Activated naive CD4-positive, alpha-beta T cell treated with anti-CD3 and anti-CD28 coated beads, Interleukin-2, amount 10 ng/mL, durations not matched to agents 7 days and 5 days (primary cell): ENCODE results near the gene FBXO11.
"Not testable (repeated sequence)": the region's sequence is repeated elsewhere in the genome, so short reads cannot be mapped to it uniquely, and the experiment has no call there.

Source experiments
- CTCF ChIA-PET: fragments of 350-600 bp; sonication (Branson Sonifier 250); formaldehyde crosslinking; loops from one replicate; lab custom pipeline; 2021; ENCODE audit warnings: antibody characterized with exemption; lab: Charles Lee
- DNase-seq: peaks from one replicate; pipeline ENCODE4 v3.0.0-alpha.2; 2020
- H3K27ac Mint-ChIP-seq: one replicate; pipeline ENCODE4 v1.8.0; 2021; ENCODE audit warnings: mild to moderate bottlenecking, moderate library complexity, mixed read lengths
- H3K27me3 Mint-ChIP-seq: one replicate; pipeline ENCODE4 v1.8.0; 2021; ENCODE audit warnings: mild to moderate bottlenecking, mixed read lengths
- H3K36me3 Mint-ChIP-seq: one replicate; pipeline ENCODE4 v1.8.0; 2021; ENCODE audit warnings: mixed read lengths
- H3K4me1 Mint-ChIP-seq: one replicate; pipeline ENCODE4 v1.8.0; 2021; ENCODE audit warnings: mixed read lengths
- H3K4me3 Mint-ChIP-seq: one replicate; pipeline ENCODE4 v1.8.0; 2021; ENCODE audit warnings: mild to moderate bottlenecking, moderate library complexity, mixed read lengths
- H3K9me3 Mint-ChIP-seq: one replicate; pipeline ENCODE4 v1.8.0; 2021; ENCODE audit warnings: mixed read lengths

Gene FBXO11

DNA sequence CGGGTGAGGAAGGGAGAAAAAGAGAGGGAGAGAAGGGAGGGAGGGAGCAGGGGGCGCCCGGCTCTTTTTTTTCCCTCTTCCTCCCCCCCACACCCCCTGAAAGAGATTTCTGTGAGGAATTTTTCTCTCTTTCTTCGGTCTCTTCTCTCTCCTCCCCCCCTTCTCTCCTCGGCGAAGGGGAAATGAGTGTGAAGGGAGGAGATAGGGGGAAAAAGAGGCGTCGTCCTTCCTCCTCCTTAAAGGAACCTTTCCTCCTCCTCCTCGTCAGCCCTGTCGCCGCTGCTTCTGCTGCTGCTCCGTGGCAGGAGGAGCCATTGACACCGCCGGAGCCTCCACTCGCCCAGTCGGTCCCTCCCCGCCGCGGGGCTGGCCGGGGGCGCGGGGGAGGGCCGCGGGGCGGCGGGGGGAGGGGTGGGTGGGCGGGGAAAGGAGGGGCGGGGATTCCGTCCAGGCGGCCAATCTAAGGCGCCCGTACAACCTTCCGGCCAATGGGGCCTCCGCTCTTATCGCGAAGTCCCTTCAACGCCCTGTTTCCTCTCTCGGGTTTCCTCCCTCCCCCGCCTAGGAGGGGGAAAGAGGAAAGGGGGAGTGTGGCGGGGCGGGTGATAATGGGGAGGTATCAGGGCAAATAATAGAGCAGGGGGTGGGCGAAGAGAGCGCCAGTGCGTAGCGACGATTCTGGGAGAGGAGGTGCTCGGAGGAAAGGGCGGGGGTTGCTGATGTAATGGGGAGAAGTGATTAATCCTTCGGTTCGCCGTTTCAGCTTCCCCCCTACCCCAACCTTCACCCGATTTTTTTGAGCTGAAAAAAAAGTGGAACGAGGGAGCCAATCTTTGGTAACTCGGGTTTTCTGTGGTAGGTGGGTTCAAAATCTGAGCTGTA is at the start of gene FBXO11:
TSS of gene FBXO11 (minus strand) at position 342 of the 882 bp plus-strand sequence. CDS start 778 bp downstream, outside the sequence.
- peaks cover 1% of the 10 kb centered on the region for H3K9me3 Mint-ChIP-seq
- peaks cover 5% of the 10 kb centered on the region for H3K36me3 Mint-ChIP-seq
- CTCF ChIA-PET = interaction anchor here (0.5 to 2.3 kb wide), 9 partner anchors 10 to 682 kb away, joined by 3 to 10 read pairs (median 3); no protein-coding TSS in a partner anchor

DNA sequence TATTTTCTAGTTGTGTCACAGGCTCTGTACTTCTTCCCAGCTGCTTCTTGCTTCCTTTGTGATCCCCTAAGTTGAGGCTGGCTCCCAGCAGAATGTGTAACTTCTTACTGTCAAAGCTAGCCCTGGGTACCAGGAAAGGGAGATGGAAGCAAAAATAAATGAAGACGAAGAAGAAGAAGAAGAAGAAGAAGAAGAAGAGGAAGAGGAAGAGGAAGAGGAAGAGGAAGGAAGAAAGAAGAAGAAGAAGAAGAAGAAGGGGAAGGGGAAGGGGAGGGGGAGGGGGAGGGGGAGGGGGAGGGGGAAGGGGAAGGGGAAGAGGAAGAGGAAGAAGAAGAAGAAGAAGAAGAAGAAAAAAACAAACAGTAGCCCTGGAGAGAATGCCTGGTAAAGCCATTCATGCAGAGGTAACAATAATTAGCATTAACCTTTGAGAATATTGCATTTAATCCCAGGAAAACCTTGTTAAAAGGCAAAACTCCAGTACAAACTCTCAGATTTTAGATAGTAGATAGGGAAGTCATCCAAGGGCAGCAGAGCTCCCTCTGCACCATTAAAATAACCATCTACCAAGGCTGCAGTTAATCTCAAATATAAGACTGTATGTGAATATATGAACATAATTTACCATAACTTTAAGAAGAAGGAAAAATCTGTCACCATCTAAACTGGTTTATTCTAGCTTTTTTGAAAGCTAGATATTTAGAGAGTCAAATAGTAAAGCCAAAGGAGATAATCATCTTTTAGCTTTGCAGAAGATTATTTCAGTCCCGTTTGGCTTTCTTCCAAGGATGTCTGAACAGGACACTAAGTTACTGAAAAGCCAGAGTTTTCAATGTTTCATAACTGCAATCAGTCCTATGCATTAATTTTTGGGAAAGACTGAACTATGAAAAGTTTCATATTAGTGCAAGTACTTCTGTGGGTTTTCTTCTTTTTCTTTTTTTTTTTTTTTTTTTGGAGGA is 44.3 kb upstream of the FBXO11 start:
- Mint-ChIP-seq H3K4me3 (no peak overlapping the region), H3K4me1 (no peaks in the 10 kb centered on the region), H3K36me3 (no peaks in the 10 kb centered on the region), H3K27me3 (peaks cover 7% of the 10 kb centered on the region), H3K27ac (no peak overlapping the region), H3K9me3 (no peaks in the 10 kb centered on the region)
- CTCF ChIA-PET = no interaction called here
- DNase-seq = no peak

More for the DNA sequence above, at the start of gene FBXO11:
- Mint-ChIP-seq H3K27me3 (no peaks in the 10 kb centered on the region), H3K4me1 (peaks cover 39% of the 10 kb centered on the region), H3K27ac (peak within 1 kb of the TSS; percentile 97), H3K4me3 (peak within 1 kb of the TSS; percentile 72)
- DNase-seq = peak; percentile 98

DNA sequence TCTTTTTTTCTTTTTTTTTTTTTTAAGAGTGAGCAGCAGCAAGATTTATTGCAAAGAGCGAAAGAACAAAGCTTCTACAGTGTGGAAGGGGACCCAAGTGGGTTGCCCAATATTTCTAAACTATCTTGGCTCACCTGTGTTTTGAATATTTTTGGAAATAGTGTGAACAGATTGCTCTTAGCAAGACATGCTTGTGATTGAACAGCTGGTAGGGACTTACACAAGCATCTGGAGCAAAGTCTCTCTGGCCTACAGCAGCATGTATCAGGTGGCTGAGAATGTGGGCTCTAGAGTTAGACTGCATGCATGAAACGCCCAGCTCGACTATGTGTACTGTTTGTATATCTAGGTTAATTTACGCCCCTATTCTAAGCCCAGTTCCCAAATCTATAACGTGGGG is 40.3 kb upstream of the FBXO11 start:
- Mint-ChIP-seq H3K36me3 (no peaks in the 10 kb centered on the region), H3K4me3 (no peak overlapping the region), H3K27ac (no peak overlapping the region), H3K27me3 (peaks cover under 1% of the 10 kb centered on the region), H3K9me3 (no peaks in the 10 kb centered on the region), H3K4me1 (no peaks in the 10 kb centered on the region)
- CTCF ChIA-PET = no interaction called here
- no peak for DNase-seq

DNA sequence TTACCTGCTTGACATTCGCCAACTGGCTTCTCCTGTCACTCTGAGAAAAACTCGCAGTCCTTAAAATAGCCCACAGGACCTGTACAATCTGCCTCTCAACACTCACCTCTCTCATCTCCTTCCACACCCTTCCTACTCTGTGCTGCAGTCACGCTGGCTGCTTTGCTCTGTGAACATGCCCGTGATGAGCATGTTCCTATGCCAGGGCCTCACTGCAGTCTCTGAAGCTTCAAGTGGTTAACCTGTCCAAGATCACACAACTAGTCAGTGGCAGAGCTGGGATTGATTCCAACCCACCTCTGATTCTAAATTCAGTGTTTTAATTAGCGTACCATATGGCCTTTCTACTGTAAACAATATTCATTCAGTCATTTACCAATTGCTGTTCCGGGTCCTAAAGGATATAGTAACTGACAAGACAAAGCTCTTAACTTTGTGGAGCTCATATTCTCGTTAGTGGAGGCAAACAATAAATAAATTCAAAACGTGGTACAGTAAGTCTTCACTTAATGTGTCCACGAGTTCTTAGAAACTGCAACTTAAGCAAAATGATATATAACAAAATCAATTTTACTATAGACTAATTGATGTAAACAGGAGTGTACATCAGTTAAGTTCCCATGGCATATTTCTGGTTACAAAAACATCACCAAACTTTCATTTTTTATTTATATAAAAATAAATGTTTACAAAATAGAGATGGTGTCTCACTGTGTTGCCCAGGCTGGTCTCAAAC is 38.9 kb upstream of the FBXO11 start:
- Mint-ChIP-seq H3K27ac (no peak overlapping the region), H3K4me3 (no peak overlapping the region), H3K36me3 (no peaks in the 10 kb centered on the region), H3K27me3 (no peaks in the 10 kb centered on the region), H3K4me1 (no peaks in the 10 kb centered on the region), H3K9me3 (no peaks in the 10 kb centered on the region)
- no peak for DNase-seq
- CTCF ChIA-PET = interaction anchor here (0.6 kb wide), 1 partner anchor 58 kb away, joined by 3 read pairs; no protein-coding TSS in a partner anchor

DNA sequence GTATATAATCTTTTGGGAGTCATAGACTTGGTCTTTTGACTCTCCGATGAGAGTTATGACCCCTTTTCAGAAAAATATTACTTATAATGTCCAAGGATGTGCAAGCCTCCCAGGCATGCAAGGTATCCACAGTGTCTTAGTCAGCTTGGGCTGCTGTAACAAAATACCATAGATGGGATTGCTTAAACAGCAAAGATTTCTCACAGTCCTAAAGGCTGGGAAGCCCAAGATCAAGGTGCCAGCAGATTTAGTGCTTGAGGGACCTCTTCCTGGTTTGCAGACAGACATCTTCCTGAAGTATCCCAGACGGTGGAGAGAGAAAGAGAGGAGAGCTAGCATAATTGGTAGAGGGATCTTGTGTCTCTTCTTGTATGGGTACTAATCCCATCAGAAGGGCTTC is 35.6 kb upstream of the FBXO11 start:
- Mint-ChIP-seq H3K27ac (no peak overlapping the region), H3K36me3 (no peaks in the 10 kb centered on the region), H3K4me1 (no peaks in the 10 kb centered on the region), H3K9me3 (no peaks in the 10 kb centered on the region), H3K4me3 (no peak overlapping the region), H3K27me3 (peaks cover 11% of the 10 kb centered on the region)
- CTCF ChIA-PET = no interaction called here
- DNase-seq = no peak

DNA sequence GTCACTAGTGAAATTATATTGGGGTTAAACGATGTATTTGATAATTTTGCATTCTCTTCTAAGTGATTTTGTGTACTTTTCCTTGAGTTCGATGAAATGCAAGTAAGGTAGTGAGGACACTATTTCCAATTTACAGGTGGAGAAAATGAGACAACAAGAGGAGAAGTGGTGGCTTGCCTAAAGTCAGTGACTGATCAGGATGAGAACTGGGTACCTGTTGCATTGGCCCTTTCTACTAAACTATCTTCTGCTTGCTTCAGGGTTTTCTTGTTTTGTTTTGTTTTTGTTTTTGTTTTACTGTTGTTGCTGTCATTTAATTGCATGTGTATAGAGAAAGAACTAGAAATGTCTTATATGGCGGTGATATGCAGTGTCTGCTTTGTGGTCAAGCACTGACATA is 31.4 kb upstream of the FBXO11 start:
- Mint-ChIP-seq H3K36me3 (no peaks in the 10 kb centered on the region), H3K4me1 (no peaks in the 10 kb centered on the region), H3K27ac (no peak overlapping the region), H3K27me3 (peaks cover 11% of the 10 kb centered on the region), H3K9me3 (no peaks in the 10 kb centered on the region), H3K4me3 (no peak overlapping the region)
- CTCF ChIA-PET = no interaction called here
- no peak for DNase-seq

DNA sequence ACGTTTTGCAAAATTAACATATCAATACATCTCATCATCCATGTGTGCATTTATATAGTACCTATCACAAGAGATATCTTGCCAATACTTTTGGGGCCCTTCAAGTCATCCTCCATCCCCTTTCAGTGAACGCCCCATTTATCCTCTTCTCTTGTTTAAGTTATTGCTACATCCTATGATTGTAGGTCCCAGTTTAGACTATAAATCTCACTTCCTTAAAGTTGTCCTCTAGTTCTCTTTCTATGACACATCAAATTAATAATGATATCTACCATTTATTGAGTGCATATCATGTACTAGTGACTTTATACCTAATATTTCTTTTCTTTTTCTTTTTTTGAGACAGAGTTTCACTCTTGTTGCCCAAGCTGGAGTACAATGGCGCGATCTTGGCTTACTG is 28.8 kb upstream of the FBXO11 start:
- no peaks in the 10 kb centered on the region for H3K4me1 Mint-ChIP-seq
- H3K27me3 Mint-ChIP-seq = peaks cover 11% of the 10 kb centered on the region
- H3K27ac Mint-ChIP-seq = no peak overlapping the region
- H3K9me3 Mint-ChIP-seq = no peaks in the 10 kb centered on the region
- no peak for DNase-seq
- H3K36me3 Mint-ChIP-seq = no peaks in the 10 kb centered on the region
- CTCF ChIA-PET = no interaction called here
- H3K4me3 Mint-ChIP-seq = no peak overlapping the region

DNA sequence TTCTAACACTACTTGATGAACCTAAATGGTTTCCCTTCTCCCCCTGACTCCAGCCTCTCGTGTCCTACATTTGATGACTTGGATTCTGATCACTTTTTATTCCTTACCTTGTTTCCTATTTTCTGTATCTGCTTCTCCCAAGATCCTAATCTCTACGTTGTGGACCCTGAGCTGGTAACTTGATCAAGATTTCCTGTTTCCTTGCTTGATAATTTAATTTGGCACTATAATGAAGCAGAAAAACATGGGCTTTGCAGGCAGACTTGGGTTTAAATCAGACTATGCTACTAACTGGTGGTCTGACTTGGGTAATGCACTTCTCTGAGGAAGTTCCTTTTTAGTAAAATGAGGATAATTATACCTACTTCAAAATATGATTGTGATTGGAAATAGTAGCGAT is 11.7 kb upstream of the FBXO11 start:
- Mint-ChIP-seq H3K27me3 (peaks cover 3% of the 10 kb centered on the region), H3K36me3 (no peaks in the 10 kb centered on the region), H3K27ac (no peak overlapping the region), H3K9me3 (no peaks in the 10 kb centered on the region), H3K4me3 (no peak overlapping the region), H3K4me1 (peaks cover 8% of the 10 kb centered on the region)
- DNase-seq = no peak
- CTCF ChIA-PET = interaction anchor here (1.4 kb wide), 1 partner anchor 8 kb away, joined by 3 read pairs; no protein-coding TSS in a partner anchor

DNA sequence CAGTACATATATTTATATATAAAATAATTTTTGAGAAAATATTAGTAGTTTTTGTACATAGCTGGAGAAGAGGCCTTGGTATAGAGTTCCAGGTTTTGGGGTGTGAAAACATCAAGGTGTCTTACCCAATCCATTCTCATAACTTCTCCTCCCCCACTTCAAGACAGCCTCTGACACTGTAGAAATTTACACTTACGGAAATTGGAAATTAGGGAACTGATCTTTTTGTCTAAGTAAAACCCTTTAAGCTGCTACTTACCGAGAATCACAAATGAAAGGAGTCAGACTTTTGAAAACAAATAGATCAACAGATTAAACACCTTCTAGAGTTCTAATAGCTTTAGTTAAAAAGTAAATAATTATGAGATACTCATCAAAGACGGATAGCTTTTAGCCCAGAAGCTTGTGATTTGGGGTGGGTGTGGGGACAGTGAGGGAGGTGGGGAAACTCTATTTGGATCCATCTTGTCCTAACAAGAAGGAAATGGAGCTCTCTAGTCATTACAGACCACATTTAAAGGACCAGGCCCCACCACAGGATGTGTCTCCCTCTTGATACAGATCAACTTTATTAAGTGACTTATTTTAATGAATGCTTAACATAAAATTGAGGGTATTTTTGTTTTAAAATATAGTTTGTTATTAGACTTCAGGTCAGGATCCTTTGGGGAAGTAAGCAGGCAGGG is 11.1 kb upstream of the FBXO11 start:
- peaks cover 8% of the 10 kb centered on the region for H3K4me1 Mint-ChIP-seq
- H3K27me3 Mint-ChIP-seq = peaks cover 3% of the 10 kb centered on the region

DNA sequence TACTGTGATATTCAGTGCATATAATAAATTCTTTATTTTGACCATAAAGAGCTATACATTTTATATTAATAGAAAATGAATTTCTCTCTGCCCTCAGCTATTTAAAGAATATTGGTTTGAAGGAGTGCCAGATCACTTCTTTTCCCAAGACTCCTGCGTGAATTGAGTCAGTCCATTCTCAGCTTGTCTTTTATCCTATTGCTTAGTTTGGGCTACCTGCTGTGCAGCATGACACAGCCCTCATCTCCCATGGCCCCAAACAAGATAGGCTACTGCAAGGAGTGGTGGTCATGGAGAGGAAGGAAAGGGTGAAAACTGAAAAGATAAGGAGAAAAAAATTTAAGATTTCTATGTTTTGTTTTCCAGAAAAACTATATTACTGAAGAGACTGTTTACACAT is 10.1 kb upstream of the FBXO11 start:
- CTCF ChIA-PET = interaction anchor here (1.2 kb wide), 1 partner anchor 10 kb away, joined by 4 read pairs; no protein-coding TSS in a partner anchor
- Mint-ChIP-seq H3K36me3 (no peaks in the 10 kb centered on the region), H3K4me1 (peaks cover 8% of the 10 kb centered on the region), H3K9me3 (no peaks in the 10 kb centered on the region), H3K27ac (no peak overlapping the region), H3K4me3 (no peak overlapping the region), H3K27me3 (peaks cover 3% of the 10 kb centered on the region)
- DNase-seq = no peak

More for the DNA sequence above, 11.1 kb upstream of the FBXO11 start:
- H3K36me3 Mint-ChIP-seq = no peaks in the 10 kb centered on the region
- CTCF ChIA-PET = interaction anchor here (1.2 kb wide), 1 partner anchor 11 kb away, joined by 4 read pairs; no protein-coding TSS in a partner anchor
- no peak overlapping the region for H3K27ac Mint-ChIP-seq
- no peak overlapping the region for H3K4me3 Mint-ChIP-seq
- DNase-seq = no peak
- H3K9me3 Mint-ChIP-seq = no peaks in the 10 kb centered on the region

DNA sequence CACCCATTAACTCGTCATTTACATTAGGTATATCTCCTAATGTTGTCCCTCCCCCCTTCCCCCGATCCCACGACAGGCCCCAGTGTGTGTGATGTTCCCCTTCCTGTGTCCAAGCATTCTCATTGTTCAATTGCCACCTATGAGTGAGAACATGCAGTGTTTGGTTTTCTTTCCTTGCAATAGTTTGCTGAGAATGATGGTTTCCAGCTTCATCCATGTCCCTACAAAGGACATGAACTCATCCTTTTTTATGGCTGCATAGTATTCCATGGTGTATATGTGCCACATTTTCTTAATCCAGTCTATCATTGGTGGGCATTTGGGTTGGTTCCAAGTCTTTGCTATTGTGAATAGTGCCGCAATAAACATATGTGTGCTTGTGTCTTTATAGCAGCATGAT is 4.4 kb upstream of the FBXO11 start:
- H3K27me3 Mint-ChIP-seq, H3K4me3 Mint-ChIP-seq, H3K27ac Mint-ChIP-seq, DNase-seq, CTCF ChIA-PET, H3K9me3 Mint-ChIP-seq, H3K36me3 Mint-ChIP-seq: not testable (repeated sequence)
- H3K4me1 Mint-ChIP-seq = peaks cover 16% of the 10 kb centered on the region

DNA sequence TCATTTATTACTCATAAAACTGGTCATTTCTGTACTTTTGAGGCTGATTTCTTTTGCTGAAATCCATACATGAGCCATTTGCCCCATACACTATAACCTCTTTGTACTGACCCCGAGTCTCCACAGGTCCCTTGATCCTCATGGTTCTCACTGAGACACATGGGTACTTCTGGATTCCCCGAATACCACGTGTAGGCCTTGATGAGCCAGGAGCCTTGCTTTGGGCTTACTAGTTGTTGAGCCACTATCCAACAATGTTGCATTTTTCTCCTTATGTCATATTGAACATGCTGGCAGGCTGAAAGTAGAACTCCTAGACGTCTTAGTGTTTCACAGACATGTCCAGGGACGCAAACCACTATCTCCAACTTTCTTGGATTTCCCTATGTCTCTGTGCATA is 2.4 kb upstream of the FBXO11 start:
- H3K27me3 Mint-ChIP-seq = no peaks in the 10 kb centered on the region
- peaks cover 18% of the 10 kb centered on the region for H3K4me1 Mint-ChIP-seq
- peaks cover 3% of the 10 kb centered on the region for H3K36me3 Mint-ChIP-seq
- H3K27ac Mint-ChIP-seq = no peak overlapping the region
- DNase-seq = no peak
- H3K9me3 Mint-ChIP-seq = peaks cover 1% of the 10 kb centered on the region
- CTCF ChIA-PET = interaction anchor here (2.3 kb wide), 1 partner anchor 199 kb away, joined by 10 read pairs; no protein-coding TSS in a partner anchor
- no peak overlapping the region for H3K4me3 Mint-ChIP-seq
